NCI-H2029 treated with DMSO at 0.1 percent for 48 hours (cell line): ENCODE data around the gene STARD8.
"Not testable (repeated sequence)": the region's sequence is repeated elsewhere in the genome, so short reads cannot be mapped to it uniquely, and the experiment has no call there.

Experiments used
- DNase-seq: peaks from one replicate; lab custom pipeline; 2025; lab: John Stamatoyannopoulos, UW

STARD8 gene

GRCh38 chrX:68659786-68660185, 12.3 kb downstream of the STARD8 start:
- no peak for DNase-seq

- DNase-seq: no peak
These were observed 13.3 kb downstream of the STARD8 start for GRCh38 chrX:68660746-68661145.

- no peak for DNase-seq
These were observed 18.0 kb downstream of the STARD8 start for GRCh38 chrX:68665502-68665901.

- no peak for DNase-seq
These were observed 19.1 kb downstream of the STARD8 start for GRCh38 chrX:68666580-68666979.

GRCh38 chrX:68669094-68669860, 21.8 kb downstream of the STARD8 start:
- DNase-seq: no peak

- no peak for DNase-seq
These were observed 22.4 kb downstream of the STARD8 start for GRCh38 chrX:68669871-68670270.

GRCh38 chrX:68671221-68671620, 23.8 kb downstream of the STARD8 start:
- no peak for DNase-seq

GRCh38 chrX:68672581-68673318, 25.3 kb downstream of the STARD8 start:
- no peak for DNase-seq

- no peak for DNase-seq
These were observed 28.1 kb downstream of the STARD8 start for GRCh38 chrX:68675571-68675970.

GRCh38 chrX:68676335-68676734, 28.9 kb downstream of the STARD8 start:
- DNase-seq: no peak

- DNase-seq: no peak
These were observed 30.5 kb downstream of the STARD8 start for GRCh38 chrX:68677998-68678397.

- no peak for DNase-seq
These were observed 34.0 kb downstream of the STARD8 start for GRCh38 chrX:68681443-68681941.

GRCh38 chrX:68682790-68683189, 35.3 kb downstream of the STARD8 start:
- no peak for DNase-seq

GRCh38 chrX:68683580-68683979, 36.1 kb downstream of the STARD8 start:
- DNase-seq: no peak

- no peak for DNase-seq
These were observed 36.9 kb downstream of the STARD8 start for GRCh38 chrX:68684291-68684918.

- no peak for DNase-seq
These were observed 37.4 kb downstream of the STARD8 start for GRCh38 chrX:68684919-68685304.

- no peak for DNase-seq
These were observed 38.2 kb downstream of the STARD8 start for GRCh38 chrX:68685685-68686084.

GRCh38 chrX:68686097-68686977, 38.9 kb downstream of the STARD8 start:
- no peak for DNase-seq

GRCh38 chrX:68688931-68689330, 41.5 kb downstream of the STARD8 start:
- not testable (repeated sequence) for DNase-seq

GRCh38 chrX:68690936-68691501, 43.6 kb downstream of the STARD8 start:
- no peak for DNase-seq

GRCh38 chrX:68691921-68692320, 44.5 kb downstream of the STARD8 start:
- no peak for DNase-seq
